RPMI8226 (cell line): Measurements from ENCODE around the gene ZNF304.

Experiments
- DNase-seq: peaks from one replicate; pipeline ENCODE4 v3.0.0-alpha.2; 2015

ZNF304 gene

DNA sequence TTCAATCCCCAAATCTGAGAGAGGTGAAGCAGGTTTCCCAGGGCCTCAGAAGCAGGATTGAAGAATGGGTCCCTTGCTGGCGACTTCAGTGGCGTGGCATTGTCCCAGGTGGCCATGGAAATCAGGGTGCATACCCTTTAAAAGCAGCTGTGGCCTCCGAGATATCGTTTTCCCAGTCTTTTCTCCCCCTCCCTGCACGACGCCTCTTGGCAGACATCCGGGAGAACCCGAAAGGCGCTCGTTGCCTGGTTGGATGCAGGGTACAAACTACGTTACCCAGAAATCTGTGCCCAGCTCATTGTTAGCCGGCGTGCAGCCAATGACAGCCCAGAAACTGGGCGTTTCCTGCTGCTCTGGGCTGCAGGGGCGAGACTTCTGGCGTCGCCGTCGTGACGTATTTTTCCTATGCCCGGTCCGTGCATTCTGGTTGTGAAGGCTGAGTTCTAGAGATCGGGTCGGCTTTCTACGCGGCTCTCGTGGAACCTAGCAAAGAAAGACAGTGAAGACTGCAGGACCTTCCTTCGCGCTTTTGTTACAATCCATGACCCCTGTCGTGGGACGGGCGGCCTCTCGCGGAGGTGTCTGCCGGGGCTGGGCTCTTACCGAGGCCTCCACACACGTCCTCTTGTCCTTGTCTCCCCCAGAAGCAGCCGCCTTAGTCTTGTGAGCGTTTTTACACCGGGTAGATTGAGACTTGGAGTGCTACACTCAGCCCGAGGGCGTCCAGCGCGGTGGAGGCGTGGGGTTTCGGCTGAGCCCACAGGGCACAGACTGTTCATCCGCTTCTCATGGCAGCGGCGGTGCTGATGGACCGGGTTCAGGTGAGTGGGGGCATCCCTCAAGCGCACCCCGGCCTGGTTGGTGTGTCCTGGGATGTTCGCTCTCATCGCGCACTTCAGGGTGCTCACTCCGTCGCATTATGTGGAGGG lies at the start of gene ZNF304:
TSS of gene ZNF304 (plus strand) at position 395 of the 929 bp plus-strand sequence. CDS start at position 789, 394 bp downstream.
- DNase-seq = peak; percentile 95

GRCh38 chr19:57302020-57302465 lies 49.0 kb upstream of the ZNF304 start:
- no peak for DNase-seq

DNA sequence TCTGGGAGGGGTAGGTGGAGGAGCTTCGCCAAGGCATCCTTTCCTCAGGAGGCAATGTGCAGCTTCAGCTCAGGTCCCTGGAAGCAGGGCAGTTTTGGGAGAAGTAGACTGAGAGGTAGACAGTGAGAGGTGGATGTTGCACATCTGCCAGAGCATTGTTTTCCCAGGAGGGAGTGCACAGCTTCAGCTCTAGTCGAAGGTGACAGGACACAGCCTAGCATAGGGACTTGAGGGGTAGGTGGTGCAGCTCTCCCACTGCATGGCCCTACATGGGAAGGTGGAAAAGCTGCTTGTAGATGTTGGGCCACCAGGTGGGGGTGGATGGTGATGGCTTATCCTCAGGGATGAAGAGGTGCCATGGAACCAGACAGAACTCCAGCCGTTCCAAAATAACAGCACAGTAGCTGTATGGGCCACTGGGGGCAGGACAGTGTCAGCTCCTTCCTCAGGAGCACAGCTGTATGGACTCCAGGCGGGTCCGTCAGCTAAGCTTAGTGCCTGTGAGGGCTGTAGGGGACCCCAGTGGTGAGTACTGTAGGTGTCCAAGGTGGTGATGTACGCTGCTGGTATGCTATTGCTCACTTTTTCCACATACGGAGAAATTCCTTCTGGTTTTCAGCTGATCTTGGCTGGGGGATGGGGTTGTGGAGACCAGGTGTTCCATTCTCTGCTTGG lies 48.2 kb upstream of the ZNF304 start:
- no peak for DNase-seq

DNA sequence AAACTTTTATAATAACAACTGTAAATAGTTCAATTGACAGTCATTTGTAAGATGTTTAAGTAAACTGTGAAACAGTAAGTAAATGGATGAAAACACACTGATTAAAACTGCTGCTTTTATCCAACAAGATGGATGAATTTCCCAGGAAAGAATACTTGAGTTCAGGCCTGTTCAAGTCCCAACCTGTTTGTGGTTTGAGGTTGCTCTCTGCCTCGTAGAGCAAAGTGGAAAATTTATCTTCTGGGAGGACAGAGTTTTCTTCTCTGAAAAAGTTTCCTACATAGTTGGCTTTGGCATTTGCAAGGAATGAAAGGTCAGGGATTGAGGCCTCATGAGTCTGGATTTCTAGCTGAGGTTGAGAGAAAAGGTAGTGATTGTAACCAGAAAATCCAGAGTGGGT lies 46.0 kb upstream of the ZNF304 start:
- DNase-seq = no peak

GRCh38 chr19:57308514-57308913 lies 42.6 kb upstream of the ZNF304 start:
- no peak for DNase-seq

- no peak for DNase-seq
Measured at GRCh38 chr19:57310792-57311191, 40.3 kb upstream of the ZNF304 start.

GRCh38 chr19:57314146-57314545 lies 36.9 kb upstream of the ZNF304 start:
- DNase-seq = no peak

GRCh38 chr19:57317503-57317902 lies 33.6 kb upstream of the ZNF304 start:
- DNase-seq = no peak

DNA sequence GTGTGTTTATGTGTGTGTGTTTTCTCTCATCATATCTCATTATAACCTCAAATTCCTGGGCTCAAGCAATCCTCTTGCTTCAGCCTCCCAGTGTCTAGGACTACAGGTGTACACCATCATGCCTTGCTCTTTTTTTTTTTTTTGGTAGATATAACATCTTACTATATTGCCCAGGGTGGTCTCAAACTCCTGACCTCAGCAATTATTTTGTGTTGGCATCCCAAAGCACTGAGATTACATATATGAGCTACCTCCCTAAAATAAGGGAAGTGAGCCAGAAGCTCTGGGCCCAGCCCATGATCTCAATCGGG lies 31.2 kb upstream of the ZNF304 start:
- DNase-seq = no peak

DNA sequence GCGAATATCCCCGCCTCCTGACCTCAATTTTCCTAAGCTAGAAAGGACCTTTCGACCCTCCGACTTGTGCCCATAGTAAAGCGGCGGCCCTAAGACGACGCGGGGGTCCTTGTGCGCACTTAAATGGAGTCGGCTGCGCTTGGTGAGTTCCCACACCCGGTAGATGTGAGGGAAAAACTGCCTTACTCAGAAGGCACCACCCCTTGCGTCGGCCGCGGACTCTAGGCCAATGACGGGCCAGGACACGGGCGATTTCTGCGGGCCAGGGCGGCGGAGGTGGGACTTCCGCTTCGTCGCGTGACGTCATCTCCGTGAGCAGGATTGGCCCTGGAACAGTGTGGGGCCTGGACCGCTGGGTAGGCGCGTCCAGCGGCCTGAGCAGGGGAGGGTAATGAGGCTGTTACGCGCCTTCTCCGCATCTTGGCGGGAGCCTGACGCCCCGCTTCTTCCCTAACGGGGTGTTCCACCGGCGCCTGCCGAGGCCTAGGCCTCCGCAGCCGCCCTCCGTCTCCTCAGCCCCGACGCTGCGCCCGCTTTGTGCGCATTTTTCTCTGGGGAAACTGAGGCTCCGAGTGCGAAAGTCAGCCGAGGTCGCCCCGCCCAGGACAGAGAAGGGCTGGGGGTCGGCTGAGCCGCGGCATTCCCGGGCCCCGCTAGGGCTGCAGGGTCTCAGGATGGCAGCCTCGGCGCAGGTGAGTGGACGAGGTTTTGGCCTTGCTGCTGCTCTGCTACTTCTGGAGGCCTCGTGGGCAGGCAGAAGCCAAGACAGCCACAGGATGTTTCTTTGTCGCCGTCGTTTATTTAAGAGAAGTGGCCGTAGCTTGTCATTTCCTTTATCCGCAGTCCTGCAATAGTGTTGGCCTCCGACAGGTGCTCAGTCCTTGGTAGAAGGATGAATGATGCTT lies 30.6 kb upstream of the ZNF304 start, which contains the start of gene ZNF543:
TSS of gene ZNF543 (plus strand) at position 293 of the 905 bp plus-strand sequence. CDS start at position 675, 382 bp downstream.
- peak; percentile 98 for DNase-seq

DNA sequence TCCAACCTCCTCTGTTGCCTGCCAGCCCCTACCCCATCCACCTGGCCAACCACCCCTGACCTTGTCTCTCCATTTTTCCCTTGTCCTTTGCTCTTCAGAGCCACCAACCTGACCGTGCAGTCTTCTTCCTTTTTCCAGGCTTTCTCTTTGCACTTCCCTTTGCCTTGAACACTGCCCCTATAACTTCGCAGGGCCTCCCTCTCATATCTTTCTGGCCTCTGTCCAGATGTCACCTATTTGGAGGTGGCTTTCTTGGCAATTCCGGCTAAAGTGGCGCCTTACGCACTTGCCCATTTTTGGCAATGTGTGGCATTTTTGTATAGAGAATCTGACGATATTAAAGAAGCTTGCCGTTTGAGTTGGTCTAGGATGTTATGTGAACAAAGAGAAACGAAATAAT lies 30.0 kb upstream of the ZNF304 start:
- DNase-seq = no peak

- DNase-seq = no peak
Measured at GRCh38 chr19:57321751-57322150, 29.3 kb upstream of the ZNF304 start.

GRCh38 chr19:57324992-57325391 lies 26.1 kb upstream of the ZNF304 start:
- no peak for DNase-seq

- no peak for DNase-seq
Measured at GRCh38 chr19:57327993-57328392, 23.1 kb upstream of the ZNF304 start.

- DNase-seq = no peak
Measured at GRCh38 chr19:57334191-57334590, 16.9 kb upstream of the ZNF304 start.

- no peak for DNase-seq
Measured at GRCh38 chr19:57338877-57339276, 12.2 kb upstream of the ZNF304 start.

GRCh38 chr19:57342582-57342981 lies 8.5 kb upstream of the ZNF304 start:
- DNase-seq = no peak

DNA sequence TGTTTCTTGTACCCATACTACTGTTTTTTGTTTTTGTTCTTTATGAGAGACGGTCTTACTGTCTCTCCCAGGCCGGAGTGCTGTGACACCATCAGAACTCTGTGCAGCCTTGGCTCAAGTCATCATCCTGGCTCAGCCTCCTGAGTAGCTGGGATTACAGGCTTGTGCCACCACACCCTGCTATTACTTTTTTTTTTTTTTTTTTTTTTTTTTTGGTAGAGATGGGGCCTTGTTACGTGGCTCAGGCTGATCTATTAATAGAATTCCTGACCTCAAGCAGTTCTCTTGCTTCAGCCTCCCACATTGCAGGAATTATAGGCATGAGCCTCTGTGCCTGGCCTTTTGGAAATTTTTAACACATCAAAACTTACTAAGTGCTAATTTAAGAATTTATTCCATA lies 2.9 kb upstream of the ZNF304 start:
- DNase-seq = no peak

GRCh38 chr19:57351867-57352266 lies 796 bp downstream of the ZNF304 start:
- DNase-seq = no peak

DNA sequence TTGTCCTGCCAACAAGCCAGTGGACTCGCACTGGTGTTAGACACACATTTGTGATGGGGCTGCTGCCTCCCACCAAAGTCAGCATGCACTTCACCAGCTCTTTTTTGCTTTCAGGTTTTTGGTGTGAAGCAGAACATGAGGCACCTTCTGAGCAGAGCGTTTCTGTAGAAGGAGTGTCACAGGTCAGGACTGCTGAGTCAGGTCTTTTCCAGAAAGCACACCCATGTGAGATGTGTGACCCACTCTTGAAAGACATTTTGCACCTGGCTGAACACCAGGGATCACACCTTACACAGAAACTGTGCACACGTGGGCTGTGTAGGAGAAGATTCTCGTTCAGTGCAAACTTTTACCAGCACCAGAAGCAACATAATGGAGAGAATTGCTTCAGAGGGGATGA lies 4.8 kb downstream of the ZNF304 start:
- DNase-seq = no peak

- no peak for DNase-seq
Measured at GRCh38 chr19:57357406-57357805, 6.3 kb downstream of the ZNF304 start.

- no peak for DNase-seq
Measured at GRCh38 chr19:57359300-57359699, 8.2 kb downstream of the ZNF304 start.

DNA sequence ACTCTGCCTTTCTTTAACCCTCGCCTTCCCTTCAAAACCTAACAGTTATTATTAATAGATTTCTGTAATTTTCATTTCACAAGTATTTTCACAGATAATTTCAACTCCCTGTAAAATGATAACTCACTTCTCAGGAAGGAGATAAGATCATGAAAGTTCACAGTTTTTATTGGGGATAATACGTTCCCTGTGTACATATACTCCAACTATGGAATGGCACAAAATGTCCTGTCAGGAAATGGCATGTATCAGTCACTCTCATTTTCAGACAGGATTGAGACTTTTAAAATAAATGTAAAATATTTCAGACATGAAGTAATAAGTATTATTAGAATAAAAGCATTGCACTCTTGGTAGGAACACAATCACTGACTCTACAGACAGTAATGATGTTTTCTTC lies 11.3 kb downstream of the ZNF304 start:
- DNase-seq = no peak
